Uterus (tissue), 2 donors: ENCODE results near the gene SAYSD1.

ENCODE experiments used
- CTCF ChIP-seq, 4 experiments: fragments of 200-600 bp in 2 of 4; fragments of 450-650 bp in 2 of 4; sonication (generic) in 2 of 4; IDR thresholded peaks; one replicate each; pipeline ENCODE4 v1.5.1; 2016 to 2019; ENCODE audit warnings: antibody characterized with exemption in 4 of 4, mild to moderate bottlenecking in 2 of 4, moderate library complexity in 1 of 4
- POLR2A ChIP-seq, 2 donors: fragments of 450-650 bp; IDR thresholded peaks; one replicate each; pipeline ENCODE4 v1.6.1; 2016; ENCODE audit warnings: antibody characterized with exemption in 2 of 2, mild to moderate bottlenecking in 1 of 2, moderate library complexity in 1 of 2

DNA sequence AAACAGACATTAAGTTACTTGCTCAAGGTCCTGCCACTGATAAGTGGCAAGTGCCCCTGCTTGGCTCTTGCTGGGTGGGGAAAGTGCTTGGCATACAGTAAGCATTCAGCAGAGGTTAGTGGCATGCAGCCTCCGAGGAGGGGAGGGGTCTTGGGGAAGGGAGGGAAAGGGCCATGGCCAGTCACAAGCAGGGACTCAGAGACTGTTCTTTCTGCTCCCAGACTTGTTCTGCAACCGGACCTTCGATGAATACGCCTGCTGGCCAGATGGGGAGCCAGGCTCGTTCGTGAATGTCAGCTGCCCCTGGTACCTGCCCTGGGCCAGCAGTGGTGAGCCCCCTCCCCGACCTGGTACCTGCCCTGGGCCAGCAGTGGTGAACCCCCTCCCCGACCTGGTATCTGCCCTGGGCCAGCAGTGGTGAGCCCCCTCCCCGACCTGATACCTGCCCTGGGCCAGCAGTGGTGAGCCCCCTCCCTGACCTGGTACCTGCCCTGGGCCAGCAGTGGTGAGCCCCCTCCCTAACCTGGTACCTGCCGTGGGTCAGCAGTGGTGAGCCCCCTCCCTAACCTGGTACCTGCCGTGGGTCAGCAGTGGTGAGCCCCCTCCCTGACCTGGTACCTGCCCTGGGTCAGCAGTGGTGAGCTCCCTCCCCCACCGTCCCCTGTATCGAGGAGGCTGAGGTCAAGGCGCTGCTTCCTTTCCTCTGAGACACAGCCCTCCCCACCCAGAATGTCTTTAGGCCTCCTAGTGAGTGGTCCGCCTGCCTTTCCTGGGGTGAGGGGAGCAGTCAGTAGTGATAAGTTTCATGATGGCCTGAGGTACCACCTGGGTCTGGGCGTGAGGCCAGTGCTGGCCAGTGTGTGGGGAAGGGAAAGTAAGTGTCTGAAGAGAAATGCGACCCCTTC is 57.5 kb downstream of the SAYSD1 start:
- TF ChIP-seq CTCF (IDR thresholded peaks at IDR 0.05) (no peak), POLR2A (IDR thresholded peaks at IDR 0.05) (no peak)
